GM18507 (cell line): ENCODE results near the gene NSMCE4A.
A peak's percentile ranks its signal among the peaks of the same experiment; 100 is the strongest.
"Not testable (repeated sequence)": the region's sequence is repeated elsewhere in the genome, so short reads cannot be mapped to it uniquely, and the experiment has no call there.

ENCODE experiments used
- DNase-seq: peaks from one replicate; pipeline ENCODE4 v3.0.0; 2011; ENCODE audit warnings: low read depth; ENCODE audit not compliant: insufficient read length; ENCODE audit errors: extremely low spot score
- FAIRE-seq: peaks from 2 replicates; lab custom pipeline; 2011; peaks lifted over from hg19 to GRCh38; lab: Jason Lieb, UNC

Gene NSMCE4A

GRCh38 chr10:121974535-121975294 is at the start of gene NSMCE4A:
NSMCE4A (minus strand) TSS chr10:121975217; CDS start chr10:121975165, 52 bp downstream.
- DNase-seq: peak; percentile 85

GRCh38 chr10:122023257-122023656 is 48.2 kb upstream of the NSMCE4A start:
- FAIRE-seq, DNase-seq: not testable (repeated sequence)

More at GRCh38 chr10:121974535-121975294, at the start of gene NSMCE4A:
- FAIRE-seq: peak; percentile 88

GRCh38 chr10:122022276-122022675 is 47.3 kb upstream of the NSMCE4A start:
- no peak for DNase-seq
- no peak for FAIRE-seq

GRCh38 chr10:122021828-122022227 is 46.8 kb upstream of the NSMCE4A start:
- DNase-seq (no peak), FAIRE-seq (no peak)

DNA sequence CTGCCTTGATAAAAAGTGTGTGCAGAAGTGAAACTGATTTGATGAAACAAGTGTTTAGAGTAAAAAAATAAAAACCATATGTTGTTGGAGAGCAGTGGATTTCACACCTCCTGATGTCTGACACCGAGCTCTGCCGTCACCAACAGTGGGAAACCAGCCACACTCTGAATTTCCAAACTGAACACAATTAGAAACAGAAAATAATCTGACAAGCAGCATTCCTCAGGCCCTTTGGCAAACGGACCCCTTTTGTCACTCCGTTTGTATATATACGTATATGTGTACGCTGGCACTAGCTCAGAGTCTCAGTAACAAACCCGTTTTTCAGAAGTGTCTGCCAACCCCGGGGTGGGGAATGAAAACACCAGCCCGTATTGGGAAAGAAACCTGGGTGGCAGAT is 46.4 kb upstream of the NSMCE4A start:
- FAIRE-seq (no peak), DNase-seq (no peak)

DNA sequence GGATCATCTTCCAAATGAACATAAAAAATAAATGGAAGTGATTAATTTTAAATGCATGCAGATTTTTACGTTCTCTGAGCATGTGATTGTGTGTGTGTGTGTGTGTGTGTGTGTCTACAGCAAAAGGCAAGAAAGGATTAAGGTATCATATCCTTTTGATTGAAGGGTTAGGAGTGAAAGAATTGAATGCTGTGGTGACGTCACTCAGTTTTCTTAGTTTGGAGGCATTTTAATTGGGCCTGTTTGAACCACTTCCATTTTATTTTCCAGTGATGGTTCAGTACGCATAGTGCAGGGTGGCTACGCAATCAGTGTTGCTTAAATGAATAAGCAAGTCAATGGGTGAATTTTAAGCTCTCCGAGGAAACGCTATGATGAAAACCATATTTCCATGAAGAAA is 45.2 kb upstream of the NSMCE4A start:
- FAIRE-seq (no peak), DNase-seq (no peak)

DNA sequence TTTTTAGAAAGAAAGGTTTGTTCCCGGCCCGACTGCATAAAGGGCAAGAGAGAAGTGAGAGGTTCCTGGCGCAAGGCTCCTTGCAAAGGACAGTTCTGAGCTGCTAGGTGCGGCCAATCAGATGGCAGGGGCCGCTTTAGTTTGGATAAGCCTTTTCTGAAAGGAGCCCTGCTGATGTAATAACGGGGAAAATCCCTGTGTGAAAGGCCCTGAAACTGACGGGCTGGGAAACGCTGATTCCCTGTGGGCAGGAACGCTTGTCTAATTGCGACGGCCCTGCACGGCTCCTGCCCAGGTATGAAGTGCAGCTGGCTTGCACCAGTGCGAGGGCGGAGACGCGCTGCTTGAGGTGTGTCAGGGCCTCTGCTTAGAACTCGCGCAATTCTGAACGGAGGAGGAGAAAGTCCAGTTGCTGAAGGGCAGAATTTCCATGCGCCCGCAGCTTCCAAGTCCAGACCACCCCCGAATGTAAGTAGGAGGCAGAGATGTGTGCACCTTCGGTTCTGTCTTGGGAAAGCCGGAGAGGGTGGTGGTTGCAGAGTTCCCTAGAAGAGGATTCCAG is 44.5 kb upstream of the NSMCE4A start:
- FAIRE-seq: no peak

GRCh38 chr10:122018951-122019413 is 44.0 kb upstream of the NSMCE4A start:
- FAIRE-seq: no peak
- DNase-seq: no peak

More for the DNA sequence above, 44.5 kb upstream of the NSMCE4A start:
- DNase-seq: no peak

DNA sequence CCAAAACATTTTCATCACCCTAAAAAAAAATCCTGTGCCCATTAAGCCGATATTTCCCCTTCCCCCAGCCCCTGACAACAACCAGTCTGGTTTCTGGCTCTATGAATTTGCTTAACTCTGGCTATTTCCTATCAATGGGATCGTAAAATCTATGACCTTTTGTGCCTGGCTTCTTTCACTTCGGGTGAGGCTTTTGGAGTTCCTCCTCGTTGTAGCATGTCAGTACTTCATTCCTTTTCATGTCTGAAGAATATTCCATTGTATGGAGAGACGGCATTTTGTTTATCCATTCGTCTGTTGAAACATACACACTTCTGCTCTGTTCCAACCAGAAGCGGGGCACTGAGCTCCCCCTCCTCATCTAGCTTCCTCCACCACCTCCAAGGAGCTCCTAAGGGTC is 43.5 kb upstream of the NSMCE4A start:
- DNase-seq (no peak), FAIRE-seq (no peak)

GRCh38 chr10:122017926-122018325 is 42.9 kb upstream of the NSMCE4A start:
- DNase-seq, FAIRE-seq: not testable (repeated sequence)

GRCh38 chr10:122014652-122015248 is 39.7 kb upstream of the NSMCE4A start:
- DNase-seq (no peak), FAIRE-seq (no peak)

GRCh38 chr10:122013311-122013780 is 38.3 kb upstream of the NSMCE4A start:
- DNase-seq (no peak), FAIRE-seq (no peak)

DNA sequence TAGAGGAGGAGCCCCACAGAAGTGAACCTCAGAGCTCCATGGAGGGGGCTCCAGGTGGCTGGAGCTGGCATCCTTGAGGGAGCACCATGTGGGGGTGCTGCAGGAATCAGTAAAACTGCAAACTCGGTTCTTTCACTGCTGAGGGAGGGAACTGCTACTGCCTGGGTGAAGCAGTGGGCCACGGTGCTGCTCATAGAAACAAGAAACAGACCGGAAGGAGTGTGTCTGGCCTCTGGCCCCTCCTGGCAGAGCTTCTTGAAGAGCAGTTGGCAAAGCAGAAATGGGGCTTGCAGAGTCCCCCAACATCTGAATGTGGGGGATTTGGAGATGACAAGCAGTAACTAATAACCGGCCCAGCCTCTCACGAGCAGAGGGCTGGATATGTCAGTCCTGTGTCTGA is 37.7 kb upstream of the NSMCE4A start:
- no peak for DNase-seq
- FAIRE-seq: no peak

DNA sequence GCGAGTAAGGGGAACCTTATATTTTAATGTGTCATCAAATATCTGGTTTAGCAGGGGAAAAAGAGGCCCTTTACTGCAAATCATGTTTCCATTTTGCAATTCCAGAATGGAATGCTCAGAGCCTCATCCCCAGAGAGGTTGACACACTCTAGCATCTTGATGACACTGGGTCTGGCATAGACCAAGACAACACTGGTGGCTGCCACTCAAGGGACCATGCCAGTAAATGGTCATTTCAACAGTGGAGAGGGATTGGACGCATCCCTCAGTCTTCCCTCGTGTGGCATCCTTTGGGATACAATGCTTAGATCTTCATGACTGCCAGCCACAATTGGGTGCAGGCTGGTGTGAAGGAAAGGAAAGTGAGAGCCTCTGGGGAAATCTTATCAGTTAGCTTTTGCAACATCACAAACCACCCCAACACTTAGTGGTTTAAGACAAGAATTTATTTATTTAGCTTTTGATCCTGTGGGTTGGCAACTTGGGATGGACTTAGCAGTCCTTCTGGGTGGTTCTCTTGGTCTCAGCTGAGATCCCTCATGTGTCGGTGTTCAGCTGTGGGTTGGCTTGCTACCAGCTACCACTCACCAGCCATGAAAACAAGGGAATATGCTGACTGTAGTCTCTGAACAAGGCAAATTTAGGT is 35.5 kb upstream of the NSMCE4A start:
- DNase-seq (no peak), FAIRE-seq (no peak)

- DNase-seq (no peak), FAIRE-seq (no peak)
Measured at GRCh38 chr10:122007415-122007814, 32.4 kb upstream of the NSMCE4A start.

- DNase-seq: no peak
- FAIRE-seq: no peak
Measured at GRCh38 chr10:122001698-122002097, 26.7 kb upstream of the NSMCE4A start.

GRCh38 chr10:121999301-121999700 is 24.3 kb upstream of the NSMCE4A start:
- no peak for DNase-seq
- no peak for FAIRE-seq

DNA sequence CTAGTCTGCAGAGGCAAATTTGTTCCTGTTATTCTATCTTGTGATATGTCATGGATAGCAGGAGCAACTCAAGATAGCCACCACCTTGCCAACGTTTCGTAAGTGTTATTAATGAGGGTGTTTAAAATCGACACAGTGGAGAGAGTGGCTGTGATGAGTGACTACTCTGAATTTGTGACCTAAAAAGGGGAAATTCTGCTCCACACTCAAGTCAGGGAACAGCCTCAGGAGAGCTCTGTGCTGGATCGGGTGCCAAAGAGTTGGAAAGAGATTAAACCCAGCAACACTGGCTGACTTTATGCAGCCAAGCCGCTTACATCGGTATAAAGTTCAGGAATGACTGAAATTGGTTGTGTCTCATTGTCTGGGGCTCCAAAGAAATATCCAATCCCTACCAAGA is 23.4 kb upstream of the NSMCE4A start:
- no peak for DNase-seq
- FAIRE-seq: no peak

GRCh38 chr10:121994429-121994941 is 19.5 kb upstream of the NSMCE4A start:
- FAIRE-seq: no peak

GRCh38 chr10:121991727-121992126 is 16.7 kb upstream of the NSMCE4A start:
- not testable (repeated sequence) for DNase-seq, FAIRE-seq

More at GRCh38 chr10:121994429-121994941, 19.5 kb upstream of the NSMCE4A start:
- DNase-seq: no peak
